Ecto neural progenitor cell (in vitro differentiated cells): Measurements from ENCODE around the gene TNS3.
"Not testable (repeated sequence)": the region's sequence is repeated elsewhere in the genome, so short reads cannot be mapped to it uniquely, and the experiment has no call there.

Source experiments
- DNase-seq: peaks from one replicate; pipeline ENCODE4 v3.0.0-alpha.2; 2018; ENCODE audit warnings: low spot score

The TNS3 gene

GRCh38 chr7:47561715-47562446 lies 20.0 kb downstream of the TNS3 start:
- DNase-seq: no peak

DNA sequence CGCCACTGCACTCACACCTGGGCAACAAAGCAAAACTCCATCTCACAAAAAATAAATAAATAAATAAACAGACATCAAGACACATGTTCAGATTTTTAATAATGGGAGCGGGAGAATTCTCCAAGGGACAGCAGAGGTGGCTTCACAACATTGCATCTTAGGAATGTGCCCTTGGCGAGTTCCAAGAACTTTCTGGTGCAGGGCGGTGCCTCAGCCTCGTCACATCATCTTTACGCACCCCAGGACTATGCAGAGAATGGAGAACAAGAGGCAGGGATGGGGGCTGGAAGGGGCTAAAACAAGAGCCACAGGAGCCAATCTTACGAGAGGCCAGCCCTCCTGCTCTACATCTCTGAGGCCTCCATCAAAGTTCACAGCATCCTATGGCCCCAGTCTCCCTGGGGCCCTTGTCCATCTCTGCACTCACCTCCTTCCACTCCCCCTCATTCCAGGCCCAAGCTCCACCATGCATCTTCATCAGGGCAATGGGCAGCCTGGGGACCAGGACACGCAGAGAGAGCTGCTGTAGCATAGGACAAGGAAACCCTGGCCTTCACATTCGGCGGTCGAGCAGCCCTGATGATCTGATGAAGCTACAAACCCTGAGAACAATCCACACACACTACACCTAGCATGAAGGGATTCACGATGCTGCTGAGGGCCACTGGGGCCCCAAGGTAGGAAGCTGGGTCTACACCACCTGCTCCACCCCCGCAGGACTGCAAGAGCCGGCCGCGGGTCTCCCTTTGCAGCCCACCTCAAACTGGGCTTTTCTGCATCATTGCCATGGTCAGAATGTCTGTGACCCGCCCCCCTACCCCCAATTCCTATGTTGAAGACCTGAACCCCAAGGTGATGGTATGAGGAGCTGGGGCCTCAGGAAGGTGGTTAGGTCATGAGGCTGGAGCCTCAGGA lies 22.3 kb downstream of the TNS3 start:
- DNase-seq: no peak

- DNase-seq: no peak
Measured at GRCh38 chr7:47557694-47558670, 23.9 kb downstream of the TNS3 start.

DNA sequence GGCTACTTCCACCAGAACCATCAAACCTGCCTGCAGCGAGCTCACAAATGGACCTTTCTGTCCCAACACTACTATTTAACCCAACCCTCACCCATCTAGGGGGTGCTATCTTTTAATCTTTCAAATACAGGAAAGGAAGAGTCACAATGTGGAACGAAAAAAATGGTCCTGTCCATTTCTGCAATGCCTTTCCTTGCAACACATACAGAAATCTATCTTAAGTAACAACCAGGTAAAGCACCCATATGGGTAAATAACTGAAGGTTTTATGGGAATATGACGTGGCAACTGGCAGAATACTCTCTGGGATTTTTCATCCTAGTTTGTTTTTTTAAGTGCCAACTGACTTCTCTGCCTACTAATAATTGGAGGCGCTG lies 24.6 kb downstream of the TNS3 start:
- no peak for DNase-seq

DNA sequence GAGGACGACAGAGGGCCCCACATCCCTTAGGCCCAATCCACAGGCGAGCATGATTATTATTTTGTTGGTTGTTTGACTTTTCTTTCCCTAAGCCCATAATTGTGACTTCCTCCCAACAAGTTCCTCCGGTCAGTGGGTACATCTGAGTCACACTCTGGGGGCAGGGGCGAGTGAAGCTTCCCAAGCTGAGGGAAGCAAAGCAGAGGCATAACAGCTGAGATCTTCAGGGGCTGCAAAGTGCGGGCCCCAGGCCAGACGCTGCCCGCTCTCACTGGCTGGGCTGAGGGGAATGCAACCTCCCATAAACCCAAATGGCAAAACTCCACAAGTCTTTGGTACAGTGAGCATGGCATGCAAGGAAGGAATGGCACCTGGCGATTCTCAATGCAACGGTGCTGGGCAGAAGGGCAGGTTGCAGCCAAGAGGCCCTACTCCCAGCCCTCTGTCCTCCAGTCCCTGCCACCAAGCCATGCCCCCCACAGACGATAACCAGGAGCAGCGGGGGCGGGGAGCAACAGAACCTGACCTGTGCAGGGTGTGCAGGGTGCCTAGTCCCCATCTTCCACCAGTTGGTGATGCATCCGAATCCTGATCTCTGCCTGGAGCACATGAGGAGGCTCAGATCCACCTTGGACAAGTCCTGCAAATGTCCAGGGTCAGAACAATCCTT lies 25.3 kb downstream of the TNS3 start:
- no peak for DNase-seq

GRCh38 chr7:47553309-47553708 lies 28.6 kb downstream of the TNS3 start:
- DNase-seq: no peak

GRCh38 chr7:47552621-47553020 lies 29.3 kb downstream of the TNS3 start:
- no peak for DNase-seq

- no peak for DNase-seq
Measured at GRCh38 chr7:47551668-47552440, 30.1 kb downstream of the TNS3 start.

GRCh38 chr7:47550788-47551470 lies 31.0 kb downstream of the TNS3 start:
- no peak for DNase-seq

DNA sequence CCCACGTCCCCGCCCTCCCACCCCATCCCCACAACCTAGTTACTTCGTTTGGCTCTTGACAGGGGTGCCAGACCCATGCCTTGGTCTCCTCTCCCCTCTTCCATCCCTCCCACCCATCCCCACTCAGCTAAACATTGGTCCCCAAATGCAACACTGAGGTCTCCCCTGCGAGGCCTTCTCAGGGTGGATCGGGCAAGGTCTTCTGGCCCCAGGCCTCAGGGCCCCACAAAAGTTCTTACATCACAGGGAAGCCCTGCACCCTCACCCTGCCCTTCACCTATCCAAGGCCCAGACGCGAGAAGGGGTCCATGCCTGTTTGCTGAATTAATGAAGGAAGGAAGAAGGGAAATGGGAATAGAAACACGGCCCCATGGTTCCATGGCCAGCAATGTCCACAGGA lies 32.0 kb downstream of the TNS3 start:
- DNase-seq: no peak

DNA sequence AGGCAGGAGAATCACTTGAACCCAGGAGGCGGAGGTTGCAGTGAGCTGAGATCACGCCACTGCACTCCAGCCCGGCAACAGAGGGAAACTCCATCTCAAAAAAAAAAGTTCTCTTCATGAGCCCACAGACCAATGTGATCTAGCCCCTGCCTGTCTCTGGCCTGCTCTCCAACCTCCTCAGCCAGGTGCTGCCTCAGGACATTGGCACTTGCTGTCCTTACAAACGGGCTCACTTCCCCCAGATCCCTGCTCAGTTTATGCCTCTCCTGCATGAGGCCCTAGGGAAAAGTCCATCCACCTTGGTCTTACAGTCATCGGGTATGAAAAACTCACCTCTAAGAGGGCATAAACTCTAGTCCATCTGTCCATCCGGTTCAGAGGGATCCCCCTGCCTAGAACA lies 32.5 kb downstream of the TNS3 start:
- no peak for DNase-seq

GRCh38 chr7:47548546-47548945 lies 33.4 kb downstream of the TNS3 start:
- no peak for DNase-seq

DNA sequence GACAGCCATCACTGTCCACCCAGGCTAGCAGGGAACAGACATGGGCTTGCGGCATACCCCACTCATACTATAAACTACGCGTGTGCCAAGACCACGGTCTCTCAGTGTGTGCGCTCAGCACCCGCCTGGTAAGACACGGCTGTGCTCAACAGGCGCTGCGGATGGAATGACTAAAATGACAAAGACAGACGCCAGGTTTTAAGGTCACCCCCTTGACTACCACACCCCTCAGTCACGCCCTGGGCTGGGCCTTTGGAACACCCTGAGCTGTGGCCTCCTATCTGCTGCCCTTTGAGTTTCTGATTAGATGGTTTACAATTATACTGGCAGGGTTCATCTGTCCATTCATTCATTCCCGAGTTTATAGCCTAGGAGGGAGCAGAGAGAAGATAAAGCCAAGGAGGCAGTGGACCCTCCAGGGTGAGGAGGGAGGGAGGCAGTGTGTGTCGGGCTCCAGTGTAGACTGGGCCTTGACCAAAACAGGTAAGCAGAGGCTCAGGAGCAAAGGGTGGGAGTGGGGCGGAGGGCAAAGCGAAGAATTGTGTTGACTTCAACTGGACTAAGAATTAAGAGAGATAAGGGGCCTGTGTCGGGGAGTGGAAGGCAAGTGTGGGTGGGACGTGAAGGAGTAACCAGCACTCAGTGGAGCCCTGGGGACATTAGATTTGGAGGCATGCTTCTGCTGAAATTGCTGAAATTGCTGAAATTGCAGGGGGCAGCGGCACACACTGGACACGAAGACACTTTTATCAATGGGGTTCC lies 35.0 kb downstream of the TNS3 start:
- no peak for DNase-seq

DNA sequence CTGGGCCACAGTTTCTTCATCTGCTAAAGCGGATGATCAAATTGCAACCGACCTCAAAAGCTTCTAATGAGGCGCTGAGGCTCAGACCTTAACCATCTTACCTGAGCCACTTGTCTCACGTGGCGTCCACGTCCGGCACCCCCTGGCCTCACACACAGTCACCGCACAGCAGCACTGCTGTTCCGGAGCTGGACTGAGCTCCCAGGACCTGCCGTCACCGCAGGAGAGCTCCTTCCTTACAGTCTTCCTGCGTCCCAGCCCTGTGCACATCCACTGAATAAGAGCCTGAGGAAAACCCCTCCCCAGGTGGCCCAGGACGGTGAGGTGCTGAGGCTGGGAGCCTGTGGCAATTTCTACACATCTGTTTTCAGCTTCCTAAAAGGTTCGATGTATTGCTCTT lies 35.7 kb downstream of the TNS3 start:
- DNase-seq: no peak

DNA sequence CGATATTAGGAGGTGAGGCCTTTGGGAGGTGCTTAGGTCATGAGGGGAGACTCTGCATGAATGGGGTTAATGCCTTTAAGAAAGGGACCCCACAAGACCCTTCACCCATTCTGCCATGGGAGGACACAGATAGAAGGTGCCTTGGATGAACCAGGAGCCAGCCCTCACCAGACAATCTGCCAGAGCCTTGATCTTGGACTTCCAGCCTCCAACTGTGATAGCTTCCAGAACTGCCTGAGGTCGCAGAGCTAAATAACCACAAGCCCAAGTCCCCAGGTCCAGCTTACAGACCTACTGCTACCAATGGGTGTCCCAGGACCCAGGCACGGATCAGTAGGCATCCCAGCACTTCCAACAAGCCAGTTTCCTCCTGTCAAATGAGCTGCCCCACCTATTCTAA lies 37.5 kb downstream of the TNS3 start:
- no peak for DNase-seq

DNA sequence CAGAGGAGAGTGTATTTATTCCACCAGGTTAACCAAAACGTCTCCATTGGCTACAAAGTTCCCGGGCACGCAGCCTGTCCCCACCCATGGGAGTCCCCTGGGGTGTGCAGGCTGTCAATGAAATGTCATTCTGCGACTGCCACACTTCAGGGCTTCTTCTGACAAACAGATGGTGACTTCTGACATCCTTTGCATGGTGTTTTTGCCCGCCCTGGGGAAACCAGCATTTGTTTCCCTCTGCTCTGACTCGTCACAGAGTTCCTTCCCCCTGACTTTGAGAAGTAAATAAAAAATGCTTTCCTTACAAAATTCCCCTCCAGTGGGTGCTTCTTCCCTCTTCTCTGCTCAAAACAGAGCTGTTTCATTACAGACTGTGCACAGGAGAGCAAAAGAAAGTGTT lies 38.2 kb downstream of the TNS3 start:
- DNase-seq: no peak

DNA sequence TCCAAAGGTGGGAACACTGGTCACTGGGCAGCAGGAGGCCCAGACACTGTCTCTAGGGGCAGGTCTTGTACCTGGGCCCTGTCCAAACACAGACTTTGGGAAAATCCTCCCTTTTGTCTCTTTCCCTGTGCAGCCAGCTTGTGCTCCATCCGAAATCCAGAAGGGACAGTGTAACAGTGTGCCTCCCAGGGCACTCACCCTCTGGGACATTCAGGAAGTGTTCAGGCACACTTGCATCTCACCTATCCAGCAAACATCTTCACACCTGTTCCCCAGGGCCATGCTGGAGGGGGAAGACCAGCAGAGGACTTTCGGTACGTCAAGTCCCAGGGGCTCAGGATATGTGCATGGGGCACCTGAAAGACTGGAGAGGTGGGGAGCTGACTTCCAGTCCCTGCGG lies 38.9 kb downstream of the TNS3 start:
- DNase-seq: no peak

GRCh38 chr7:47542051-47542450 lies 39.9 kb downstream of the TNS3 start:
- no peak for DNase-seq

- not testable (repeated sequence) for DNase-seq
Measured at GRCh38 chr7:47541485-47541884, 40.4 kb downstream of the TNS3 start.
